ENCODE results near the gene CCDC138.
"Not testable (repeated sequence)": the region's sequence is repeated elsewhere in the genome, so short reads cannot be mapped to it uniquely, and the experiment has no call there.

Gene CCDC138

GRCh38 chr2:108786354-108787215, at the start of gene CCDC138:
CCDC138 (plus strand) TSS chr2:108786771; CDS start chr2:108786823, 52 bp downstream.
- DNase-seq: peak; percentile 85

- not testable (repeated sequence) for DNase-seq
Measured at GRCh38 chr2:108757973-108758372, 28.6 kb upstream of the CCDC138 start.

GRCh38 chr2:108762618-108763017, 24.0 kb upstream of the CCDC138 start:
- not testable (repeated sequence) for DNase-seq

- not testable (repeated sequence) for DNase-seq
Measured at GRCh38 chr2:108766671-108767070, 19.9 kb upstream of the CCDC138 start.

GRCh38 chr2:108767859-108768258, 18.7 kb upstream of the CCDC138 start:
- not testable (repeated sequence) for DNase-seq

GRCh38 chr2:108776475-108776874, 10.1 kb upstream of the CCDC138 start:
- no peak for DNase-seq

GRCh38 chr2:108778857-108779256, 7.7 kb upstream of the CCDC138 start:
- DNase-seq: no peak

GRCh38 chr2:108786008-108786353, 590 bp upstream of the CCDC138 start:
- DNase-seq: no peak

- no peak for DNase-seq
Measured at GRCh38 chr2:108787216-108787541, 608 bp downstream of the CCDC138 start.

GRCh38 chr2:108803045-108803736, 16.6 kb downstream of the CCDC138 start:
- no peak for DNase-seq

- no peak for DNase-seq
Measured at GRCh38 chr2:108805032-108805431, 18.5 kb downstream of the CCDC138 start.

GRCh38 chr2:108805782-108806181, 19.2 kb downstream of the CCDC138 start:
- no peak for DNase-seq

- no peak for DNase-seq
Measured at GRCh38 chr2:108806371-108807113, 20.0 kb downstream of the CCDC138 start.

- no peak for DNase-seq
Measured at GRCh38 chr2:108809936-108810335, 23.4 kb downstream of the CCDC138 start.

- no peak for DNase-seq
Measured at GRCh38 chr2:108810993-108811957, 24.7 kb downstream of the CCDC138 start.

- no peak for DNase-seq
Measured at GRCh38 chr2:108813732-108814131, 27.2 kb downstream of the CCDC138 start.

GRCh38 chr2:108820482-108820881, 33.9 kb downstream of the CCDC138 start:
- no peak for DNase-seq

- DNase-seq: no peak
Measured at GRCh38 chr2:108823286-108823685, 36.7 kb downstream of the CCDC138 start.

GRCh38 chr2:108824316-108825070, 37.9 kb downstream of the CCDC138 start:
- no peak for DNase-seq

GRCh38 chr2:108825254-108825653, 38.7 kb downstream of the CCDC138 start:
- no peak for DNase-seq

- DNase-seq: no peak
Measured at GRCh38 chr2:108825736-108826135, 39.2 kb downstream of the CCDC138 start.

All from midbrain (tissue), 1 donor.